K562 (cell line): Measurements from ENCODE around the gene ALK. TPM values are rescaled to one million over a fixed set of nuclear protein-coding genes. Genes with fewer than 3 reads are reported as not detected.

ENCODE experiments used
- ATAC-seq: fragments of 200-7000 bp; cut with Tn5 transposase; 3 replicates; pipeline ENCODE4 v1.9.1; 2020; ENCODE audit warnings: moderate library complexity
- BruUV-seq: library from RNA; stranded (reverse); fragments of 400-500 nt; replicated peaks from 2 replicates; lab custom pipeline; 2021; lab: Mats Ljungman, UMichigan
- CTCF ChIA-PET: fragments of 300-600 bp; formaldehyde crosslinking; extraction: SDS; loops from one replicate; lab custom pipeline; 2021; ENCODE audit warnings: low intra/inter-chr PET ratio; lab: Yijun Ruan, JAX
- POLR2A ChIA-PET: fragments of 300-600, 350-650 bp; sonication (Branson Sonifier 250); formaldehyde crosslinking; extraction: SDS; loops from one replicate; lab custom pipeline; 2021; ENCODE audit warnings: antibody characterized with exemption, inconsistent platforms; lab: Yijun Ruan, JAX
- DNase-seq, 4 experiments: peaks; one replicate each; pipeline versions ENCODE4 v3.0.0 to v3.0.0-alpha.2; 2011 to 2018; ENCODE audit warnings: low spot score in 3 of 4, mixed read lengths in 3 of 4; ENCODE audit errors: extremely low read depth in 1 of 4
- FAIRE-seq: peaks from 2 replicates; lab custom pipeline; 2011; peaks lifted over from hg19 to GRCh38; lab: Jason Lieb, UNC
- H2AFZ ChIP-seq: 2 replicates; pipeline ENCODE4 v1.6.0; 2011; ENCODE audit warnings: low read depth, low read length, control low read depth, inconsistent platforms
- H3K27ac ChIP-seq: fragments of 200-600 bp; 3 replicates; pipeline ENCODE4 v1.8.0; 2011; ENCODE audit warnings: low read depth, mild to moderate bottlenecking, control low read depth, inconsistent platforms, low read length, moderate library complexity, mixed read lengths; ENCODE audit errors: extremely low read depth
- H3K27me3 ChIP-seq, 2 experiments: fragments of 300-600 bp in 1 of 2; 2 replicates in 1 of 2; 3 replicates in 1 of 2; pipeline versions ENCODE4 v1.6.0 to v1.8.0; 2011; ENCODE audit warnings: inconsistent platforms in 2 of 2, low read length in 2 of 2, mild to moderate bottlenecking in 1 of 2, mixed read lengths in 1 of 2, moderate library complexity in 1 of 2; ENCODE audit not compliant: control insufficient read depth in 2 of 2, insufficient read depth in 2 of 2
- H3K36me3 ChIP-seq: fragments of 300-600 bp; 3 replicates; pipeline ENCODE4 v1.8.0; 2011; ENCODE audit warnings: mild to moderate bottlenecking, low read length, inconsistent platforms; ENCODE audit not compliant: control insufficient read depth, insufficient read depth
- H3K4me1 ChIP-seq, 2 experiments: fragments of 200-600 bp in 1 of 2; replicated peaks in 1 of 2; 2 replicates in 1 of 2; 3 replicates in 1 of 2; pipeline versions ENCODE4 v1.5.1 to v1.8.0; 2011; ENCODE audit warnings: inconsistent platforms in 2 of 2, low read length in 2 of 2, mild to moderate bottlenecking in 1 of 2, mixed read lengths in 1 of 2, moderate library complexity in 1 of 2; ENCODE audit not compliant: control insufficient read depth in 2 of 2, insufficient read depth in 2 of 2
- H3K4me2 ChIP-seq: 2 replicates; pipeline ENCODE4 v1.6.1; 2011; ENCODE audit warnings: low read length, control low read depth, inconsistent platforms, mixed read lengths; ENCODE audit not compliant: insufficient read depth
- H3K4me3 ChIP-seq: fragments of 200-600 bp; sonication (generic), shearing (Covaris generic); 2 replicates; pipeline ENCODE4 v1.5.1; 2016; ENCODE audit warnings: control low read depth, inconsistent platforms
- H3K79me2 ChIP-seq: fragments of 200-600 bp; 3 replicates; pipeline ENCODE4 v1.8.0; 2011; ENCODE audit warnings: low read length, inconsistent platforms; ENCODE audit not compliant: control insufficient read depth, insufficient read depth
- H3K9ac ChIP-seq, 2 experiments: 2 replicates each; pipeline versions ENCODE4 v1.6.0 to v1.6.1; 2011; ENCODE audit warnings: low read depth in 2 of 2, low read length in 2 of 2, control low read depth in 1 of 2, inconsistent platforms in 1 of 2, mild to moderate bottlenecking in 1 of 2, mixed read lengths in 1 of 2; ENCODE audit not compliant: insufficient read depth in 1 of 2
- H3K9me1 ChIP-seq: one replicate; pipeline ENCODE4 v1.6.0; 2011; ENCODE audit warnings: inconsistent platforms, mild to moderate bottlenecking, low read length, moderate library complexity; ENCODE audit not compliant: control insufficient read depth, insufficient read depth
- H3K9me3 ChIP-seq: replicated peaks from 2 replicates; pipeline ENCODE4 v1.5.1; 2011; ENCODE audit warnings: low read depth, low read length, inconsistent platforms; ENCODE audit not compliant: control insufficient read depth, insufficient read depth
- H4K20me1 ChIP-seq: replicated peaks from 2 replicates; pipeline ENCODE4 v1.6.1; 2011; ENCODE audit warnings: low read length, inconsistent platforms, mixed read lengths; ENCODE audit not compliant: control insufficient read depth, insufficient read depth
- CTCF ChIP-seq, 3 experiments: IDR thresholded peaks in 2 of 3; conservative IDR thresholded peaks in 1 of 3; 2 replicates each; pipeline ENCODE4 v1.5.1; 2011 to 2012; ENCODE audit warnings: low read length in 3 of 3, mild to moderate bottlenecking in 3 of 3, control low read depth in 2 of 3, improper control_type of control experiment in 1 of 3, inconsistent platforms in 1 of 3, low read depth in 1 of 3, mixed read lengths in 1 of 3, moderate library complexity in 1 of 3; ENCODE audit not compliant: insufficient read depth in 2 of 3
- MAFK ChIP-seq: IDR thresholded peaks from 2 replicates; pipeline ENCODE4 v1.6.1; 2011; ENCODE audit warnings: low read length, improper control_type of control experiment
- PHF8 ChIP-seq: fragments of 200-600 bp; sonication (generic); IDR thresholded peaks from 2 replicates; pipeline ENCODE4 v1.6.1; 2012; ENCODE audit warnings: mixed run types, mild to moderate bottlenecking, inconsistent platforms, low read length, moderate library complexity, borderline replicate concordance
- RAD21 ChIP-seq, 2 experiments: fragments of 250-450 bp in 1 of 2; fragments of 450-650 bp in 1 of 2; sonication (Bioruptor Pico) in 1 of 2; formaldehyde crosslinking in 1 of 2; IDR thresholded peaks in 1 of 2; conservative IDR thresholded peaks in 1 of 2; 2 replicates each; pipeline versions ENCODE4 v1.4.0 to v1.8.0; 2020 to 2022; ENCODE audit warnings: mild to moderate bottlenecking in 2 of 2, moderate library complexity in 1 of 2
- REST ChIP-seq, 2 experiments: fragments of 450-650 bp; formaldehyde crosslinking in 1 of 2; IDR thresholded peaks; 2 replicates each; pipeline versions ENCODE4 v1.4.0 to v1.6.1; 2014 to 2020; ENCODE audit warnings: mild to moderate bottlenecking in 2 of 2, borderline replicate concordance in 1 of 2, low read depth in 1 of 2
- SMC3 ChIP-seq: conservative IDR thresholded peaks from 2 replicates; pipeline ENCODE4 v1.6.1; 2011; ENCODE audit warnings: low read depth, low read length, improper control_type of control experiment; ENCODE audit not compliant: insufficient read depth
- WGBS: fragments of 100-300 bp; shearing (Covaris generic); methylation state at CpG from one replicate; pipeline ENCODE4 v1.1.6; 2016; ENCODE audit warnings: low coverage, mixed read lengths; ENCODE audit not compliant: insufficient coverage; ENCODE audit errors: missing lambda C conversion rate; 5-methylcytosine and 5-hydroxymethylcytosine counted together
- in situ Hi-C: fragments of 300-500 bp; cut with MboI; formaldehyde crosslinking; loops from 4 replicates; pipeline ENCODE4 v1.15.0; 2018; ENCODE audit warnings: inconsistent platforms, mixed read lengths
- intact Hi-C: fragments of 100-400 bp; cut with micrococcal nuclease; formaldehyde crosslinking; loops from 2 replicates; pipeline ENCODE4 v1.14.2; 2022
- polyA plus RNA-seq, 8 experiments: library from polyadenylated mRNA; depleted of rRNA in 4 of 8; stranded (reverse) in 5 of 8; unstranded in 3 of 8; fragments of >200 nt; fragmentation: Nextera tagmentation in 2 of 8; fragmentation: Illumina TruSeq in 1 of 8; extraction: Ambion mirVana in 2 of 8; extraction: Trizol in 1 of 8; gene quantifications; 2 replicates each; pipeline versions ENCODE4 v1.2.1 to v1.2.3, GENCODE V29; 2011 to 2014; ENCODE audit warnings: inconsistent platforms in 1 of 8, missing spikeins in 1 of 8
- total RNA-seq, 7 experiments: library from RNA; depleted of rRNA in 6 of 7; stranded (reverse); fragments of >200 nt in 6 of 7; fragmentation: Illumina TruSeq in 2 of 7; extraction: Trizol in 2 of 7; gene quantifications; 2 replicates each; pipeline versions ENCODE4 v1.2.1 to v1.2.3, GENCODE V29; 2011 to 2021; ENCODE audit warnings: low replicate concordance in 1 of 7

ALK gene
- total and polyA plus RNA-seq, 9 of the 15 experiments (the other 6 are each of a cell fraction or from before 2014, with no cell fraction given): not detected

GRCh38 chr2:29923110-29923721, 1.8 kb upstream of the ALK start:
- Histone ChIP-seq H3K79me2 (no peaks in the 10 kb centered on the region), H3K9me1 (no peaks in the 10 kb centered on the region), H3K27ac (no peak overlapping the region), H3K4me3 (no peak overlapping the region), H4K20me1 (peaks cover 4% of the 10 kb centered on the region; the same call in 1 of the 2 replicates), H3K4me1 (peaks cover 0 to 17% of the 10 kb centered on the region in 2 experiments; a peak in 3 of 5 replicates), H3K9ac (no peak overlapping the region), H3K27me3 (peaks cover 3 to 15% of the 10 kb centered on the region in 2 experiments; a peak in 3 of 5 replicates)
- in situ Hi-C loops: no loop called here
- TF ChIP-seq RAD21 (CRISPR knock-in tag; conservative IDR thresholded peaks at IDR 0.05 in 1 of 2, IDR thresholded peaks at IDR 0.05 in 1 of 2) (peak; percentile 51 to 68), SMC3 (peak; percentile 67), PHF8 (no peak), MAFK (no peak), REST (IDR thresholded peaks at IDR 0.05; ENCODE audit: borderline replicate concordance) (peak; percentile 49; the same call in 1 of the 2 replicates), REST (CRISPR knock-in tag; IDR thresholded peaks at IDR 0.05; ENCODE audit: low read depth) (no peak), CTCF (IDR thresholded peaks at IDR 0.05 in 2 of 3, conservative IDR thresholded peaks at IDR 0.05 in 1 of 3; ENCODE audit: insufficient read depth in 2 of 3, low read depth in 1 of 3, low read length in 3 of 3) (peak; percentile 71 to 85 (median 83))
- TF ChIP-seq, all 486 proteins: peak for 4
- Histone ChIP-seq H3K9me3 (no peaks in the 10 kb centered on the region), H3K4me2 (no peak overlapping the region), H3K36me3 (no peaks in the 10 kb centered on the region), H2AFZ (no peak overlapping the region)
- ChIA-PET CTCF (interaction anchor here (1.9 to 2.2 kb wide), 2 partner anchors 103 to 149 kb away, joined by 7 to 10 read pairs; no protein-coding TSS in a partner anchor), POLR2A (interaction anchor here (0.7 kb wide), 1 partner anchor 11 kb away, joined by 3 read pairs; no protein-coding TSS in a partner anchor)
- 0% methylated on average over 3 of the region's 3 CpGs for WGBS
- ATAC-seq (peak; percentile 36; the same call in 1 of the 3 replicates), FAIRE-seq (peak; percentile 57), DNase-seq (peak; percentile 60 to 70 (median 68))
- no TSS peak for BruUV-seq
- intact Hi-C loops: loop anchor here (1.0 to 2.0 kb wide), 2 partner anchors 104 to 149 kb away; no protein-coding TSS in a partner anchor
